Activated CD4-positive, CD25-positive, alpha-beta regulatory T cell (primary cell): ENCODE results near the gene CSNK2A2.

Source experiments
- DNase-seq, 4 experiments: peaks; one replicate each; lab custom pipeline; 2025; lab: John Stamatoyannopoulos, UW

CSNK2A2 gene

DNA sequence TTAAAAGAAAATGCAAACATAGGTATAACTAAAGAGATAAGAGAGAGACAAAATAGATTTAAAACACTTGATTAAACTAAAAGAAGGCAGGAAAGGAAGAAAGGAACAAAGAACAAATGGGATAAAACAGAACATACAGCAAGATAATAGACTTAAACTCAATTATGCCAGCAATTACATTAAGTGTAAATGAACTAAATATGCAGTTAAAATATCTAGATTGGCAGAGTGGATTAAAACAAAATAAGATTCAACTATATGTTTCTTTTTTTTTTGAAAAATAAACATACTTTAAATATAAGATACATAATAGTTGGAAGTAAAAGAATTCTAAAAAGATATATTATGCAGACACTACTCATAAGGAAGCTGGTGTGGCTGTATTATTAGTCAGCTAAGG, 59.1 kb downstream of the CSNK2A2 start:
- no peak for DNase-seq

DNA sequence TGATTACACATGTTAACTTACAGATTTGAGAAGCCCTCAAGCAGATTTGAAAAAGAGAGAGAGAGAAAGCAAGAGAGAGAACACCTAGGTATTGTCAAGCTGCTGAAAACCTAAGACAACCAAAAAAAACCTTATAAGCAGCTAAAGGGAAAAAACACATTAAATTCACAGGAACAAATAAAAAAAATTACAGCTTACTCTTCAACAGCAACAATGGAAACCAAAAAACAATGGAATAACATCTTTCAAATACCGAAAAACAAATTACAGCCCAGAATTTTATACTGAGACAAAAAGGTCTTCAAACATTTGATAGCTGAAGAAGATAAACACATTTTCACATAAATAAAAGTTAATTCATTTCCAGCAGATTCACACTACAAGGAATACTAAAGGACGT, 60.3 kb downstream of the CSNK2A2 start:
- no peak for DNase-seq

DNA sequence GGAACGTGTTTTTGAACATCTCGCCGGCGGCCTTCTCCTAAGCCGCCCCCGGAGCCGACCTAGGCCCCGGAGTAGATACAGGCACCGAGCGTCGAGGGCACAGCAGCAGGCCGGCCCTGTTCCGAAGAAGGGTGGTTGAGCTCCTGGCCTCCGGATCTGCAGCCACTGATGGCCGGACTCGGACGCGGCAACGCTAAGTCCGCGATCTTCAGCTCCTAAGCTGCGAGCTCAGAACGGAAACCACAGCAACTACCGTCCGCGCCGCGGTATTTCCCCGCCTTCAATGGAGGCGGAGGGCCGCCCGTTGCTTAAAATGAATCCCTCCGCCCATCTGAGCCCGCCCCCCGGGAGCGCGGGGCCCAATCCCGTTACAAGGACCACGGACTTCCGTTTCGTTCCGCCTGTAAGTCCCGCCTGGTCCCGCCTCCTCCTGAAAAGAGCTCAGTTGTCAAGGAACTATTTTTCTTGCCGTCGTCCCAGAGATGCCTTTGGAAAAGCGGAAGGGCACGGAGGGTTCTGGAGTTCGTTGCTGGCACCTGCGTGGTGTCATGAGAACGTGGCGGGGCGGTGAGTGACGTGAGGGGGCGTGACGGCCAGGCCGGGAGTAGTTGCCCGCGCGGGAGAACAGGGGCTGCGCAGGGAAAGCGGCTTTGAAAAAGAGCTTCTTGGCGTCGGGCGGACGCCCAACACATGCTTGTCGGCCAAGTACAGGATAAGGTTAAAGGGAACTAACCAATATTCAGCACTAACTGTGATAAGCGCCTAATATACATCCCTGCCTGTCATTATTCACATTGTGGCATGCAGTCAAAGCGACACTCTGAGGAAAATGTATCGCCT, 68.6 kb downstream of the CSNK2A2 start, which contains the start of gene CFAP20:
Gene CFAP20, minus strand, starts transcription at position 285 of the 840 bp plus-strand sequence. Its CDS starts 266 bp downstream, at position 19.
- DNase-seq, result peak; percentile 90 to 92 (median 92)

DNA sequence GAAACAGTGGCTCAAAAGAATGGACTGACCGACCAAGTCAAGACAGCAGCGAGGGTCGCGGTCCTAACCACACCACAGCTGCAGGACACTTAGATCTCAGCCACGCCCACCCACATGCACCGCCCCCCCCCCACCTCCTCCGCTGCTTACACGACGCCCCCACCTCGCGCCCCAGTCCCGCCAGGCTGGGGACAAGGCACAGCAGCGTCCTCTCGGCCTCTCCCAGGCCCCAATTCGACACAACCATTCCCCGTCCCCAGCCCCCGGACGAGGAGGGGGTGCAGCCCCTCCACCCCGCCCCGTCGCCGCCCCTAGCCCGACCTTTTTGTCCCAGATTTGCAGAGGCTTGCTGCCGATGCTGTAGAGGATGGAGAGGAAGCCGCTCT, 69.2 kb downstream of the CSNK2A2 start:
- no peak for DNase-seq

DNA sequence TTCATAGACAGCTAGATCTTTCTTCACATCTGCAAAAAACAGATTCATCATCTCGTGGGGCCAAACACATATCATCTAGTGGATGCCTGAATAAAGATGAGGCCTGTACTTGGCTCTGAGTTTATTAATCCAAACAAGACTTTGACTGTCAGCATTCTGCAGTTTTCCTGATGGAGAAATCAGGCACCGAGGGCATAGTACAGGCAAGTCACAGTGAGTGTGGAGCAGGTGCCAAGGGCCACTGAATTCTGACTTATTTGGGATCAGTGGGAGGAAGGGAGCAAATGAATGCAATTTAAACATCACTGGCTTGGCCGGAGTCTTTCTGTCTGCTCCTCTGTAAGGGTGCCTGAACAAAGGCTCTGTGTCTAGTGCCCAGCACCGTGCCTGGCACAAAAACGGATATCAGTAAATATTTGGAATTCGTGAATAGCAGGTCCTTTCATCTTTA, 69.7 kb downstream of the CSNK2A2 start:
- DNase-seq, result no peak

DNA sequence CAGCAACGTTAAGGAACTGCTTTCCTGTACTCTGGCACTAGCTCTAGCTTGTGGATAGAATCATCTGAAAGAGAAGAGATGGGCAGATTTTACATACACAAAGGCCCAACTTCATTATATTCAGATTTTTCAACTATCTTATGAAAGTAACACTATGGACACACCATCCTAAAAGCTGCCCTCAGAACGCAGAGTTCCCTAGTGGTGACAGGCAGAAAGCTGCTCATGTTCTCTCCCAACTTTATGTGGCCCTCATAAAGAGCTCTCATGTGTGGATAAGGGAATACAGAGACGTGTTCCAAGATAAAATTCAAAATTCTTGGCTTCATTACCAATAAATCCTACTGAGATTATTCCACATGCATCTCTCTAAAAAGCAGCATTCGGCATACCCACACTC, 70.3 kb downstream of the CSNK2A2 start:
- DNase-seq, result no peak

DNA sequence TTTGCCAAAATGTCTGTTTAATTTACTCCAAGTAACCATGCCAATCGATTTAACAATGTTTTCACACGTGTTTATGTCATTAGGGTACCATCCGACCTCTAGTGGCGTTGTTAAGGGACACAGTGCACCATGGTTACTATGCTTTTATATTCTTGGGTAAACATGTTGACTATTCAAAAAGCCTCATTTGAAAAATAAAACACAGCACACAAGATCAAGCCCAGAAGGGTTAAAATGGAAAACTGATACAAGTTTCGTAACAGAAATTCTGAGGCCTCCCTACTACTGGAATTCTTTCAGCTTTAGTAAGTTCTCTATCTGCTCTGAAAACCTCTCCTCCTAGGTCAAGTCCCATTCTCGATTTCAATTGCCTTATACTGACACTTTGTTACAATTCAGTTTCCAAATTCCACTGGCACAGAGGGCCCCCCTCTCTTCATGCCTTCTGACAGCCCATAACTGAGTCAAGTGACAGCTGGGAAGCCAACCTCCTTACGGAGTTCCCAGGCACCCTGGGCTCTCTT, 70.8 kb downstream of the CSNK2A2 start:
- no peak for DNase-seq

DNA sequence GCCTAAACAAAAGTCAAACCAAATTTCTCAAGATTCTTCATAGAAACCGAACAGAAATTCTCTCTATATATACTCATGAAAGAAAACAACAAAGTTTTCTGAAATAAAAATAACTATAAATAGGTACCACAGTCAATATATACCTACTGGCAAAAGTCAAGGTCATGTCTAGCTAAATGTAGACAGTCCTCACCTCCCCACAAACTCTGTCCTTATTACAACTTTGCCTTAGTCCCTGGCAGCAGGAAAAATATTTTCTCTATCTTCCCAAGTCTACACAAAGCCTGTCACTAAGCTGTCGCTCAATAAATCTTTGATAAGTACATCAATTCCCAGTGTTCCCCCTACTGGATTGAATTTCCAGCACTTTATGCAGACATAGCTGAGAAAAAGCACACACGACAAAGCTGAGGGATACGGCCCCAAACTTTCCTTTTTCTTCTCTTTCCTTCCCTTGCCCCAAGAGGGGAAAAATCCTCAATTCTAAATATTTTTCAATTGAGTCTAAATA, 71.4 kb downstream of the CSNK2A2 start:
- no peak for DNase-seq

DNA sequence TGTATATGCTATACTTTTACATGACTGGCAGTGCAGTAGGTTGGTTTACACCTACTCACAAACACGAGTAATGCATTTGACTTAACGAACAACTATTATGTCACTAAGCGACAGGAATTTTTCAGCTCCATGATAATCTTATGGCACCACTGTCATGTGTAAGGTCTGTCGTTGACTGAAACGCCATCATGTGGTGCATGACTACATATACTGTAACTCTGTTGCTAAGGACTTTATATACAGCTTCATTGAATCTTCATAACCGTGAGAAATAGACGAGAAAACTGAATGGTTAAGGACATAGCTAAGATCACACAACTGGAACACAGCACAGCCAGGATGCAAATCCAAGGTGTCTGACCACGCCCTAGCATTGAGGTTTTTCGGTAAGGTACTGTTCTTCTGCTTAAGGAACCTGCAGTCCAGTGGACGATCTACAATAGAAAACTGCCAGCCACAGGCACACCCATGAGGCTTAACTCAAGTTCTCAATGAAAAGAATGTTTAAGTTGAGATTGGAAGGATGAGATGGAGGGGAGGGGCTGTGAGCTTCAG, 72.0 kb downstream of the CSNK2A2 start:
- no peak for DNase-seq

DNA sequence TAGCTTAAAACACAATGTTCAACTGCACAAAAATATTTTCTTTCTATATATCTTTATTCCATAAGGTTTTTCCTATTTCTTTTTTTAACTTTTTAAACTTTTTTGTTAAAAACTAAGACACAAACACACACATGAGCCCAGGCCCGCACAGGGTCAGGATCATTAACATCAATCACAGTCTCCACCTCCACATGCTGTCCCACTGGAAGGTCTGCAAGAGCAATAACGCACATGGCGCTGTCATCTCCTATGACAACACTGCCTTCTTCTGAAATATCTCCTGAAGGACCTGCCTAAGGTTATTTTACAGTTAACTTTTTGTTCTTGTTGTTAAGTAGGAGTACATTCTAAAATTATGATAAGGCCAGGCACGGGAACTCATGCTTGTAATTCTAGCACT, 72.9 kb downstream of the CSNK2A2 start:
- DNase-seq, result no peak

DNA sequence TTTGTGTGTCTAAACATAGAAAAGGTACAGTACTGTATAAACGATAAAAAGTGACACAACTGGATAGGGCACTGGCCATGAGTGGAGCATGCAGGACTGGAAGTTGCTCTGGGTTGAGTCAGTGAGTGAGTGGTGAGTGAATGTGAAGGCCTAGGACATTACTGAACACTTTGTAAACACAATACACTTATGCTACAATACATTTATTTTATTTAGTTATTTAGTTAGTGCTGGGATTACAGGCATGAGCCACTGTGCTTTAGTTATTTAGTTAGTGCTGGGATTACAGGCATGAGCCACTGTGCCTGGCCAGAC, 73.3 kb downstream of the CSNK2A2 start:
- DNase-seq, result no peak

DNA sequence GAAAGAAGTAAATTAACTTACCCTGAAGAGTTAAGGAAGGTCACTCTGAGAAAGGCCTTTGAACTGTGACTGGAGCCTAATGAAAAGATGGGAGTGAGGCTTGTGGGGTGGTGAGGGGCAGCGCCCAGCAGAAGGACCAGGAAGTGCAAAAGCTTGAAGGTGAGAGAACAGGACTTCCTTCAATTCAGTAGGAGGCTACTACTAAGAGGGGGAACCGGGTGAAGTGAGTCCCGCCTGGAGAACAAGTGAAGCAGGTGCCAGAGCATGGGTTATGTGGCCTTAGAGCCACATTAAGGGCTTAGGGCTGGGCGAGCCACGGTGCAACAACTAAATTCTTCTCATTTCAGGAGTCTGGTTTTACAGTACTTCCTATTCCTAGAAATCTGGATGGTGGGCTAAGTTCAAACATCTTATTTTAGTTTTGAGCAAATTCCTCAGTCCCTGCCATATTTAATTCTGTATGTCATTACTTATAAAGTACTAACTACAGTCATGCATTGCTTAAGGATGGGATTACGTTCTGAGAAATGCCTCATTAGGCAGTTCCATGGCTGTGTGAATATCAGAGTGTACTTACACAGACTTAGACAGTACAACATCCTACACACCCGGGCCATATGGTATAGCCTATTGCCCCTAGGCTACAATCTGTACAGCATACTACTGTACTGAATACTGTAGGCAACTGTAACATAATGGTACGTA, 73.9 kb downstream of the CSNK2A2 start:
- no peak for DNase-seq

DNA sequence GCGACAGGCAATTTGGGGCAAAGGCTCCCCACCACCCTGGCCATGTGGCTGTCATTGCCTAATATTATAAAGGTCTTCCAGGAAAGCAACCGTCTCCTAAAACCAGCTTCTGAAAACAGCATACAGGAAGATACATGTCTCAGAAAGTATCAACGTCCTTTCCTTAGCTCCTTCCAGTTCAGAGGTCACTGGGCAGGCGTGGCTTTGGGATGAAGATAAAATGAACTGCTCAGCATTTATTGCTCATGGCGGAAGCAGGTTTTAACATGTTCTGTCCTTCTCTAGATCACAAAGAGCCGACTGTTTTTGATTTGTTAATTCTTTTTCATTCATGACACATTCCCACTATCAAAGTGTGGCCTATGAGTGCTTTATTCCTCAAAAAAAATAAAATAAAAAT, 76.8 kb downstream of the CSNK2A2 start:
- DNase-seq, result no peak

DNA sequence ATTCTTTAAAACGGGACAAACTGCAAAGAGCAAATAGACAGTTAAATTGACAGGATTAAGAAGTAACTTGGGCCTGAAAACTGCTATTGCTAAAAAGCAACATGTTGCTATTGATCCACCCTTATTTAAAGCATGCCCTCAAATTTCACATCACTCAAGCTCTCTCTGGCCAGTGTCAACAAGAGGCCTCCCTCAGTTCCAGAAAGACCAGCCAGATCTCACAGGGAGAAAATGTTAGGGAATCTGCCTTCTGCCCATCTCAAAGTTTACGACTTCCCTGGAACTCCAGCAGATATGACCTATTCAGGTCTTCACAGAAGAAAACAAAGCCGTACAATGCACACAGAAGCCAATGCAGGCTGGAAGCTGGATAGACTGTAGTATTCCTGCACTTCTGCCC, 77.7 kb downstream of the CSNK2A2 start:
- no peak for DNase-seq

DNA sequence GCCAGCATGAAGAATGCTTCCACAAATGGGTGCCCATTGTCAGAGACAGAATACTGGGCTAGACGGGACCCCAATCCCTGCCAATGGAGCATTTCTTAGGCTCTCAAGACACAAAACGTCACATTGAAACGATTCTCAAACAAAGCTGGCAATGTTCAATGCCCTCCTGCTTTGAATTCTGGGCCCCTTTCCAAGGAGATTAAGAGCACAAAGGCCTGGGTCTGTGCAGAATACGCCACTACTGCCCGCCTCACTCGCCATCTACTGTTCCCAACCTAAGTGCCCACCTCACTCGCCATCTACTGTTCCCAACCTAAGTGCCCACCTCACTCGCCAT, 78.4 kb downstream of the CSNK2A2 start:
- no peak for DNase-seq

DNA sequence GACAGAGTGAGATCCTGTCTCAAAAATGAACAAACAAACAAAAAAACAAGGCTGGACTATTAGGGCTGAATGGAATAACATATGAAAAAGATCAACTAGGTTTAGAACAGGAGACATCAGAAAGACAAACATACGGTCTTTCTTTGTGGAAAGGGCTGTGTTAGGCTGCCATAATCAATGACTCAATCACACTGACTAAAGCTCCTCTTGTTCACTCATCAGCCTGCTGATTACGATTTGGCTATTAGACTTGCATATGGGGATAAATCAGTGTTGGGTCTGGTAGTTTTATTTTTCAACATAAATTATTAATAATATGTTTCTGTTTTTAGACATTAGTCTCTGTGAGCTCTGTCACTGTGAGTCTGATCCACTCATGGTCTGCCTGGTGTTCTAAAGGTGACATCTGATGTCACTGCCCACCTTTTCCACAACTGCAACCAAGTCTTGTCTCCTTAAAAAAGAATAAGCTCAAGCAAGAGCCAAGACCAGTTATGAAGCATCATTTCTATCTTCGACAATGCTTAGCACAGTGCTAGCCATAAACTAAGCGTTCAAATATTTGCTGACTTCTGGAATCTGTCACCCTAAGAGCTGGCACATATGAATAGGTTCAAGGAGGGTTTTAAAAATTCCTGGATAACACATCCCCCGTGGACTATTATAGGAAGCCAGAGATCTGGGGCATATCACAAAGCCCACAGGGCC, 79.0 kb downstream of the CSNK2A2 start:
- DNase-seq, result no peak

DNA sequence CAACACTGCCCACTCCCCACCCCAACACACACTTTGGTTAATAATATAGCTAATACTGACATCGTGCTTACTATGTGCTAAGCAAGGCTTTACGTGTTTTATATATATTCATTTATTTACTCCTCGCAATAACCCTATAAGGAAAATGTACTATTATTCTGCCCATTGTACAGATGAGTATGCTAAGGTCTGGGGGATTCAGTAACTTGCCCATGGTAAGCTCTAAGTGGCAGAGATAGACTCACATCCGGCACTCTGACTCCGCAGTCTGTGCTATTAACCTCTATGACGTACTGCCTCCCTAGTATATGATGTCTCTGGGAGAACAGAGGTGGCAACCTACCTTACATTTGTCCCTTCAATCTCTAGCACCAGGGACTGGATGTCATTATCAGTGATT, 81.4 kb downstream of the CSNK2A2 start:
- DNase-seq, result no peak

DNA sequence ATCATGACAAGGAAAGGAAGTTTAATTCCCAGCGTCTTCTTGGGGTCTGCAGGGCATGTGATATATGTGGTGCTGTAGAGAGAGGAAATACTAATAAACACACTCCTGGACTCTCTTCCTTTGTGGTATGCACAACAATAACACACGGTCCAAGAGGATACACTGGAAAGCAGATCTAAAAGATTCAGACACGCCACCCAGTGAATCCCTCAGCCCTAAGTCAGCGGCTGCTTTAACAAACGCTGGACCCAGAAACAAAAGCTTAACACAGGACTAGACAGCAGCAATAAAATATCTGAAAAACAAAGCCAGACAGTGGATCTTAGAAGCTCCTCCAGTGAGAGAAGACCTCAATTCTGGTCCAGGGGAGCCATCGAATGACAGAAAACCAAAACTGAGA, 81.8 kb downstream of the CSNK2A2 start:
- no peak for DNase-seq

DNA sequence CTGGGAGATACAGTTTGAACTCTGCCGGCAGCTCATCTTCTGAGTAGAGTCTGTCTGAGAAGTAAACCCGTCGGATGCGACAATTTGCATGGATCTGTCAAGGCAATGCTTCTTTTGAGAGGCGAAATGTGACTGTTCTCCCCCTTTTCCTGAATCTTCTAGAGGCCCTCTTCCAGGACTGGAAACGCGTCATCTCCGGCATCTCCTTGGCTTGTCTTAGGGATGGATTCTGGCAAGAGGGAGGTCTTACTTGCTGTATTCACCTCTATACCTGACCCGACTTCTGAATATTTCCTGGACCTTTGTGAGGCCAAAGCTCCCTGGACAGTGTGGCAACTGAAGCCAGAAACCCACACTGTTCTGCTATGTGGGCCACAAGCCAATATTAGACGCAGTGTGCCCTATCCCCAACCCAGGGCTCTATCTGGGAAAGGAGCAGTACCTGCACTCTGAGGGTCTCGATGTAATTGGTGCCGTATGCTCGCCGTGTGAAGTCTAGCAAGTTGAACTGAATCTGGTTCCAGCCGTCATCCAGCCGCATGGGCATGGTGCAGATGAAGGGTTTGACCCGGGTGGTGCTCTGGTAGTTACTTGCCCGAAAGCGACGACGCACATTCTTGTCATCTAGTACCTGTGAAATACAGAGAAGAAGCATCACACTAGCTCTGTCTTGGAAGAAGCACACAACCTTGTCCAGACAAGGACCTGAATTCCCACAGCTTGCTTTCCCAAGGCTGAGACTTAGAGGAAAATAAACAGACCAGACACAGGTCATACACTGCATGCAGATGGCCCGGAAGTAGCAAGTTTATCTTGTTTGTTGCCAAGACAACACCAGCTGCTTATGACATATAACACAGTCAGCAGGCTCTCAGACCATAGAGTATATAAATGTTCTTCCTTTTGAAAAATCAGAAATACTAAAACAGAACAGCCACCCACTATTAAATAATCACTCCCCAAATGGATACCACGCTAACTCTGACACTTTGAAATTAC, 82.8 kb downstream of the CSNK2A2 start:
- no peak for DNase-seq

DNA sequence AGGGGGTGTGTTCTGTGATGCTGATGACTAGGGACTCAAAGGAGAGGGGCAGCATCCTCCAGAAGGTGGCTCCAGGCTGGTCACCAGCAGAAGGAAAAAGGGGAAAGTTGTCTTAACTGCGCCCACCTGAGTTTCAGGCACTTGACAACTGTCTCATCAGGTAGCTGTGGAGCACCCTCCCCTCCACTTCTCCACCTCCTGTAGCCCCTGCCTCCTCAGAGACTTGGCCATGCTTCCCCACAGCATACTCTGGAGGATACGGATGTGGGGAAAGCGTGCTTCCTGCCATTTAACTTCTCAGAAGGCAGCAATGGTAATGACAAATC, 86.6 kb downstream of the CSNK2A2 start:
- no peak for DNase-seq
